WTC11 (cell line): ENCODE measurements around the gene ARAP2. TPM values are rescaled to one million over a fixed set of nuclear protein-coding genes. Genes with fewer than 3 reads are reported as not detected.

Source experiments
- ATAC-seq: fragments of 200-7000 bp; cut with Tn5 transposase; 2 replicates; pipeline ENCODE4 v1.10.0; 2021; ENCODE audit warnings: mild to moderate bottlenecking, moderate library complexity
- CTCF ChIA-PET: fragments of 300-600 bp; sonication (Branson Sonifier 250); formaldehyde crosslinking; loops from one replicate; lab custom pipeline; 2021; ENCODE audit warnings: antibody characterized with exemption; lab: Charles Lee
- POLR2A ChIA-PET: fragments of 350-600 bp; sonication (Branson Sonifier 250); formaldehyde crosslinking; loops from one replicate; lab custom pipeline; 2021; ENCODE audit warnings: antibody characterized with exemption; lab: Charles Lee
- DNase-seq: peaks from one replicate; pipeline ENCODE4 v3.0.0; 2021; ENCODE audit warnings: low spot score
- H3K27ac Mint-ChIP-seq: 2 replicates; pipeline ENCODE4 v1.8.0; 2021; ENCODE audit warnings: mixed read lengths
- H3K27me3 Mint-ChIP-seq: 2 replicates; pipeline ENCODE4 v1.8.0; 2021; ENCODE audit warnings: low read depth, mild to moderate bottlenecking, moderate library complexity, mixed read lengths
- H3K36me3 Mint-ChIP-seq: 2 replicates; pipeline ENCODE4 v1.8.0; 2021; ENCODE audit warnings: mixed read lengths
- H3K4me1 Mint-ChIP-seq: 2 replicates; pipeline ENCODE4 v1.8.0; 2022; ENCODE audit warnings: mixed read lengths
- H3K4me3 Mint-ChIP-seq: 2 replicates; pipeline ENCODE4 v1.8.0; 2021; ENCODE audit warnings: mild to moderate bottlenecking, moderate library complexity, mixed read lengths
- H3K9me3 Mint-ChIP-seq: 2 replicates; pipeline ENCODE4 v1.8.0; 2021; ENCODE audit warnings: mixed read lengths
- CDX4 ChIP-seq: fragments of 250-450 bp; sonication (Bioruptor Pico); IDR thresholded peaks from 2 replicates; pipeline ENCODE4 v1.9.0; 2021; ENCODE audit warnings: moderate library complexity, mild to moderate bottlenecking, inconsistent platforms, borderline replicate concordance
- E2F5 ChIP-seq: sonication (generic); formaldehyde crosslinking; IDR thresholded peaks from 2 replicates; pipeline ENCODE4 v1.8.1; 2022; ENCODE audit warnings: mild to moderate bottlenecking, moderate library complexity, missing genetic modification reagents
- ELF4 ChIP-seq: sonication (generic); formaldehyde crosslinking; IDR thresholded peaks from 2 replicates; pipeline ENCODE4 v1.8.1; 2022; ENCODE audit warnings: low read depth, mild to moderate bottlenecking, moderate library complexity, missing genetic modification reagents
- EMX1 ChIP-seq: fragments of 250-450 bp; sonication (Bioruptor Pico); IDR thresholded peaks from 2 replicates; pipeline ENCODE4 v1.8.0; 2021; ENCODE audit warnings: mild to moderate bottlenecking
- ETV6 ChIP-seq: sonication (generic); formaldehyde crosslinking; IDR thresholded peaks from 2 replicates; pipeline ENCODE4 v1.8.1; 2022; ENCODE audit warnings: mild to moderate bottlenecking, missing genetic modification reagents
- IRF2 ChIP-seq: sonication (generic); formaldehyde crosslinking; IDR thresholded peaks from 2 replicates; pipeline ENCODE4 v1.8.0; 2022; ENCODE audit warnings: low read depth, missing genetic modification reagents, borderline replicate concordance
- NFATC4 ChIP-seq: fragments of 250-450 bp; sonication (Bioruptor Pico); IDR thresholded peaks from 2 replicates; pipeline ENCODE4 v1.9.0; 2021; ENCODE audit warnings: mild to moderate bottlenecking
- NFYB ChIP-seq: sonication (generic); formaldehyde crosslinking; conservative IDR thresholded peaks from 2 replicates; pipeline ENCODE4 v1.8.0; 2022; ENCODE audit warnings: low read depth, missing genetic modification reagents
- NR1H2 ChIP-seq: sonication (generic); formaldehyde crosslinking; IDR thresholded peaks from 2 replicates; pipeline ENCODE4 v1.9.0; 2021; ENCODE audit warnings: mild to moderate bottlenecking, moderate library complexity, missing genetic modification reagents
- NR2C2 ChIP-seq: sonication (generic); formaldehyde crosslinking; IDR thresholded peaks from 2 replicates; pipeline ENCODE4 v1.8.0; 2022; ENCODE audit warnings: mild to moderate bottlenecking, missing genetic modification reagents
- NR3C1 ChIP-seq: sonication (generic); formaldehyde crosslinking; conservative IDR thresholded peaks from 2 replicates; pipeline ENCODE4 v1.8.1; 2023; ENCODE audit warnings: low read depth, mild to moderate bottlenecking, missing genetic modification reagents
- RORB ChIP-seq: fragments of 250-450 bp; sonication (Bioruptor Pico); IDR thresholded peaks from 2 replicates; pipeline ENCODE4 v1.9.0; 2021; ENCODE audit warnings: mild to moderate bottlenecking
- TCF7 ChIP-seq: sonication (generic); formaldehyde crosslinking; IDR thresholded peaks from 2 replicates; pipeline ENCODE4 v1.8.0; 2022; ENCODE audit warnings: mild to moderate bottlenecking, low read depth, missing genetic modification reagents, moderate library complexity
- USF2 ChIP-seq: sonication (generic); formaldehyde crosslinking; IDR thresholded peaks from 2 replicates; pipeline ENCODE4 v1.8.1; 2023; ENCODE audit warnings: mild to moderate bottlenecking, missing genetic modification reagents, moderate library complexity
- ZSCAN18 ChIP-seq: fragments of 250-450 bp; sonication (Bioruptor Pico); IDR thresholded peaks from 2 replicates; pipeline ENCODE4 v2.1.2; 2022; ENCODE audit warnings: mild to moderate bottlenecking, moderate library complexity
- total RNA-seq: library from RNA; stranded (reverse); gene quantifications from 3 replicates; pipeline ENCODE4 v1.2.3, GENCODE V29; 2021
- TF ChIP-seq, protein P1 (sequence below): sonication (generic); formaldehyde crosslinking; IDR thresholded peaks from 2 replicates; pipeline ENCODE4 v1.8.1; 2023; ENCODE audit warnings: mild to moderate bottlenecking, moderate library complexity, missing genetic modification reagents
- TF ChIP-seq, protein P2 (sequence below): sonication (generic); formaldehyde crosslinking; IDR thresholded peaks from 2 replicates; pipeline ENCODE4 v1.8.1; 2022; ENCODE audit warnings: low read depth, mild to moderate bottlenecking, moderate library complexity, missing genetic modification reagents, borderline replicate concordance

The ARAP2 gene
- total RNA-seq, 1 experiment from 2014 or later = 1.0 TPM

DNA sequence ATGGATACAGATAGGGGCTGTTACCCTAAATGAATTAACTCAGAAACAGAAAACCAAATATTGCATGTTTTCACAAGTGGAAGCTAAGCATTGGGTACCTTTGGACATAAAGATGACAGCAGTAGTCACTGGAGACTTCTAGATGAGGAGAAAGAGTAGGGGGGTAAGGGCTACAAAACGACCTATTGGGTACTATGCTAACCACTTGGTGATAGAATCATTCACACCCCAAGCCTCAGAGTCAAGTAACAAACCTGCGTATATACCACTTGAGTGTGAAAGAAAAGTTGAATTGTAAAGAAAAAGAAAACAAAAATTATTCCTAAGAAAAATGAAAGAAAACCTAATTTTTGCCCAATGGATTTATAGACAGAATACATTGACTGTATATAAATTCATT, 7.7 kb upstream of the ARAP2 start:
- Mint-ChIP-seq H3K4me1 (peaks cover 9% of the 10 kb centered on the region), H3K27ac (no peak overlapping the region)
- no peak for DNase-seq
- TF ChIP-seq E2F5 (CRISPR knock-in tag) = no peak
- no peak for TF ChIP-seq RORB (CRISPR knock-in tag)
- no peak for TF ChIP-seq CDX4 (CRISPR knock-in tag)
- TF ChIP-seq ZSCAN18 (CRISPR knock-in tag) = no peak
- TF ChIP-seq, protein P1, sequence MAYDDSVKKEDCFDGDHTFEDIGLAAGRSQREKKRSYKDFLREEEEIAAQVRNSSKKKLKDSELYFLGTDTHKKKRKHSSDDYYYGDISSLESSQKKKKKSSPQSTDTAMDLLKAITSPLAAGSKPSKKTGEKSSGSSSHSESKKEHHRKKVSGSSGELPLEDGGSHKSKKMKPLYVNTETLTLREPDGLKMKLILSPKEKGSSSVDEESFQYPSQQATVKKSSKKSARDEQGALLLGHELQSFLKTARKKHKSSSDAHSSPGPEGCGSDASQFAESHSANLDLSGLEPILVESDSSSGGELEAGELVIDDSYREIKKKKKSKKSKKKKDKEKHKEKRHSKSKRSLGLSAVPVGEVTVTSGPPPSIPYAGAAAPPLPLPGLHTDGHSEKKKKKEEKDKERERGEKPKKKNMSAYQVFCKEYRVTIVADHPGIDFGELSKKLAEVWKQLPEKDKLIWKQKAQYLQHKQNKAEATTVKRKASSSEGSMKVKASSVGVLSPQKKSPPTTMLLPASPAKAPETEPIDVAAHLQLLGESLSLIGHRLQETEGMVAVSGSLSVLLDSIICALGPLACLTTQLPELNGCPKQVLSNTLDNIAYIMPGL (CRISPR knock-in tag) = no peak
- no peak for TF ChIP-seq NR1H2 (CRISPR knock-in tag)
- no peak for TF ChIP-seq USF2 (CRISPR knock-in tag)
- TF ChIP-seq ETV6 (CRISPR knock-in tag) = no peak
- TF ChIP-seq, protein P2, sequence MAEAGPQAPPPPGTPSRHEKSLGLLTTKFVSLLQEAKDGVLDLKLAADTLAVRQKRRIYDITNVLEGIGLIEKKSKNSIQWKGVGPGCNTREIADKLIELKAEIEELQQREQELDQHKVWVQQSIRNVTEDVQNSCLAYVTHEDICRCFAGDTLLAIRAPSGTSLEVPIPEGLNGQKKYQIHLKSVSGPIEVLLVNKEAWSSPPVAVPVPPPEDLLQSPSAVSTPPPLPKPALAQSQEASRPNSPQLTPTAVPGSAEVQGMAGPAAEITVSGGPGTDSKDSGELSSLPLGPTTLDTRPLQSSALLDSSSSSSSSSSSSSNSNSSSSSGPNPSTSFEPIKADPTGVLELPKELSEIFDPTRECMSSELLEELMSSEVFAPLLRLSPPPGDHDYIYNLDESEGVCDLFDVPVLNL (CRISPR knock-in tag) = no peak
- no peak for TF ChIP-seq NR3C1 (CRISPR knock-in tag)
- TF ChIP-seq NFYB = no peak
- no peak for TF ChIP-seq NR2C2 (CRISPR knock-in tag)
- TF ChIP-seq ELF4 (CRISPR knock-in tag) = no peak
- TF ChIP-seq EMX1 (CRISPR knock-in tag) = no peak
- TF ChIP-seq TCF7 = no peak
- TF ChIP-seq IRF2 (CRISPR knock-in tag) = no peak
- TF ChIP-seq NFATC4 (CRISPR knock-in tag) = no peak
- TF ChIP-seq, all 79 proteins: peak for 0
- H3K27me3 Mint-ChIP-seq = no peaks in the 10 kb centered on the region
- no peak for ATAC-seq
- H3K36me3 Mint-ChIP-seq = no peaks in the 10 kb centered on the region
- no peaks in the 10 kb centered on the region for H3K9me3 Mint-ChIP-seq
- H3K4me3 Mint-ChIP-seq = no peak overlapping the region
- ChIA-PET POLR2A (no interaction called here), CTCF (interaction anchor here (0.5 kb wide), 1 partner anchor 1261 kb away, joined by 3 read pairs; no protein-coding TSS in a partner anchor)

- peaks cover 16% of the 10 kb centered on the region for H3K27me3 Mint-ChIP-seq
- no peak overlapping the region for H3K4me3 Mint-ChIP-seq
- H3K36me3 Mint-ChIP-seq = no peaks in the 10 kb centered on the region
- no peak for TF ChIP-seq TCF7
- CTCF ChIA-PET = no interaction called here
- POLR2A ChIA-PET = no interaction called here
- ATAC-seq = no peak
- H3K4me1 Mint-ChIP-seq = peaks cover 5% of the 10 kb centered on the region; the same call in 1 of the 2 replicates
- H3K9me3 Mint-ChIP-seq = no peaks in the 10 kb centered on the region
- DNase-seq = no peak
- H3K27ac Mint-ChIP-seq = no peak overlapping the region
Observed at GRCh38 chr4:36249610-36250009, 5.3 kb upstream of the ARAP2 start.
